NCI-H2081 treated with DMSO at 0.1 percent for 48 hours (cell line): Measurements from ENCODE around the gene PTGES3.
"Not testable (repeated sequence)": the region's sequence is repeated elsewhere in the genome, so short reads cannot be mapped to it uniquely, and the experiment has no call there.

Experiments used
- DNase-seq: peaks from one replicate; lab custom pipeline; 2025; lab: John Stamatoyannopoulos, UW

Gene PTGES3

GRCh38 chr12:56709759-56710376, 21.8 kb upstream of the PTGES3 start:
- no peak for DNase-seq

- DNase-seq = not testable (repeated sequence)
Measured at GRCh38 chr12:56704522-56704921, 16.4 kb upstream of the PTGES3 start.

- no peak for DNase-seq
Measured at GRCh38 chr12:56699020-56699661, 11.1 kb upstream of the PTGES3 start.

GRCh38 chr12:56695327-56696101, 7.4 kb upstream of the PTGES3 start:
- DNase-seq = no peak

- DNase-seq = no peak
Measured at GRCh38 chr12:56694161-56694560, 6.1 kb upstream of the PTGES3 start.

GRCh38 chr12:56688846-56689109, 694 bp upstream of the PTGES3 start:
- DNase-seq = no peak

GRCh38 chr12:56687223-56688128, 608 bp downstream of the PTGES3 start:
- peak; percentile 9 for DNase-seq

- DNase-seq = no peak
Measured at GRCh38 chr12:56684745-56685359, 3.2 kb downstream of the PTGES3 start.

- DNase-seq = no peak
Measured at GRCh38 chr12:56682323-56682722, 5.8 kb downstream of the PTGES3 start.

GRCh38 chr12:56679883-56680575, 8.1 kb downstream of the PTGES3 start:
- no peak for DNase-seq

GRCh38 chr12:56678852-56679251, 9.2 kb downstream of the PTGES3 start:
- no peak for DNase-seq

GRCh38 chr12:56677680-56678079, 10.4 kb downstream of the PTGES3 start:
- DNase-seq = no peak

- no peak for DNase-seq
Measured at GRCh38 chr12:56676851-56677580, 11.1 kb downstream of the PTGES3 start.

GRCh38 chr12:56671608-56672007, 16.5 kb downstream of the PTGES3 start:
- no peak for DNase-seq

- no peak for DNase-seq
Measured at GRCh38 chr12:56670836-56671235, 17.2 kb downstream of the PTGES3 start.

- no peak for DNase-seq
Measured at GRCh38 chr12:56668197-56668457, 20.0 kb downstream of the PTGES3 start.

- DNase-seq = no peak
Measured at GRCh38 chr12:56661979-56662638, 26.0 kb downstream of the PTGES3 start.

- DNase-seq = no peak
Measured at GRCh38 chr12:56661560-56661959, 26.5 kb downstream of the PTGES3 start.

GRCh38 chr12:56658921-56659320, 29.2 kb downstream of the PTGES3 start:
- no peak for DNase-seq
